ENCODE data around the gene SFMBT1. TPM values are rescaled to one million over a fixed set of nuclear protein-coding genes. Genes with fewer than 3 reads are reported as not detected.

SFMBT1 gene
- polyA plus RNA-seq, 2 donors, result 2.3 to 3.7 TPM

DNA sequence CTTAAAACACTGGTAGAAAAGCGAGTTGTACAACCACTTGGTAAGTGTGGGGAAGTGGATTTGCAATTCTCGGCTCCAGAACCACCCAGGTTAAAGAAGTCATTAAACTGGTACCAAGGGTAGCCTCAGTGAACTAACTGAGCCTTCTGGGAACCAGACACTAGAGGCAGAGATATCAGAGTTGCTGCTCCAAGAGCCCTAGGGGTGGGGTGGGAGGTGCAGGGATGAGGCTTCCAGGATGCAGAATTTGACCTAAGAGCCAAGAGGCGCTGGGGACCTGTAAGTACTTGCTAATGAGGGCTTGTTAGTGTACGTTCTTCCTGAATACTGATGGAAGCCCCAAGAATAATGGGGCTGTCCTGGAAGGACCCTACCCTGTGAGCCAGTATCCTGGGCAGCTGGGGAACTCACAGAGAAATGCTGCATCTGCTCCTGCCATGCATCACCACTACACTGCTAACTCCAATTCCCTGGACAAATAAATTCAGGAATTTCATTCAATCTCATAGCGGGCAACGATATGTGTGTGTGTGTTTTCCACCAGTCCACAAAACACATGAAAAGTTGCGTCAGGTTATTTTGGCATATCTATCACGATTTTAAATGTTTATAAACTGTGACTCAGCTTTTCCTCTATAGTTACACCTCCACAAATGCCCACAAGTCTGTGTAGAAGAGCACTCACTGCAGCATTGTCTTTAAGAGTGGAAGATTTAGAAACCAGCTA lies 172.3 kb downstream of the SFMBT1 start:
- H3K4me1 ChIP-seq (ENCODE audit: control insufficient read depth in 2 of 2, insufficient read depth in 2 of 2, low read length in 1 of 2), result no peaks in the 10 kb centered on the region
- no peaks in the 10 kb centered on the region for H3K9me3 ChIP-seq (ENCODE audit: control insufficient read depth in 2 of 2, insufficient read depth in 1 of 2, low read depth in 1 of 2, low read length in 1 of 2)
- no peaks in the 10 kb centered on the region for H3K36me3 ChIP-seq (ENCODE audit: control insufficient read depth in 2 of 2, insufficient read depth in 2 of 2, low read length in 1 of 2)
- no peaks in the 10 kb centered on the region for H3K27me3 ChIP-seq (ENCODE audit: control insufficient read depth in 1 of 2, insufficient read depth in 2 of 2, low read length in 2 of 2)
- H3K27ac ChIP-seq (ENCODE audit: low read depth in 2 of 2, low read length in 1 of 2), result no peak overlapping the region
- H3K4me3 ChIP-seq (ENCODE audit: low read depth in 1 of 2, low read length in 2 of 2), result no peak overlapping the region
- 72 to 75% methylated on average over 8 of the region's 8 CpGs for WGBS, 2 donors

DNA sequence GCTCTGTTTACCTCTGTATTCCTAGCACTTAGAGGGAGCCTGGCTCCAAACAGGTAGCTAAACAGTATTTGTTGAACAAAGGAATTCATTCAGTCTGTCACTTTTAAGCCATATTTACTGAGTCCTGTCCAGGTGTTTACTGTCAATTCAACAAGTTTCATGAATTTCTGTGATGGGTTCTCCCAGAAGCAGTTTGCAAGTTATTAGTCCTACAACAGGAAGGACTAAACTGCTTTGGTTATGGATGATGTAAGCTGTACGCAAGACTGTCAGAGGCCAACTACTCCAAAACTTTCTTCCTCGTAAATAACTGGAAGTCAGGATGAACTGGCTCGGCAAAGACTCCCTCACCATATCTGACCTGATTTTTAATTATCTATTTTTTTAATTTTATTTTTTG lies 173.6 kb downstream of the SFMBT1 start:
- Histone ChIP-seq H3K4me1 (ENCODE audit: control insufficient read depth in 2 of 2, insufficient read depth in 2 of 2, low read length in 1 of 2) (no peaks in the 10 kb centered on the region), H3K27ac (ENCODE audit: low read depth in 2 of 2, low read length in 1 of 2) (no peak overlapping the region), H3K27me3 (ENCODE audit: control insufficient read depth in 1 of 2, insufficient read depth in 2 of 2, low read length in 2 of 2) (no peaks in the 10 kb centered on the region), H3K4me3 (ENCODE audit: low read depth in 1 of 2, low read length in 2 of 2) (no peak overlapping the region), H3K9me3 (ENCODE audit: control insufficient read depth in 2 of 2, insufficient read depth in 1 of 2, low read depth in 1 of 2, low read length in 1 of 2) (no peaks in the 10 kb centered on the region), H3K36me3 (ENCODE audit: control insufficient read depth in 2 of 2, insufficient read depth in 2 of 2, low read length in 1 of 2) (no peaks in the 10 kb centered on the region)
- 83 to 90% methylated on average over 3 of the region's 3 CpGs for WGBS, 2 donors

DNA sequence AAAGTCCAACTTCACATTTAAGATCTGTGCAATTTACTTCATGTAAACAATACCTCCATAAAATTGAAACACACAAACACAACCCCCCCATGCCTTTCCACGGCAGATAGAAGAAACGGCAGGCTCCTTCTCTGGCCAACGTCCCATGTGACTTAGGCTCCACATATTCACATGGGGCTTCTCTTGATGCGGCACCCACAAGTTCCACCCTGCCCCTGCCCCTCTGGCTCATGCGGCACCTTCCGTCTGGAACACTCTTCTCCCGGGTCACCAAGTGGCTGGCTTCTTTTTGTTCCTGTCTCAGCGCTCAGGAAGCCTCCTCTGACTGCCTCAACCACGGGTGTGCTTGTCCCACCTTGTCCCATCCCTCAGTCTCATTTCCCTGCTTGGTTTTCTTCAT lies 174.1 kb downstream of the SFMBT1 start:
- H3K4me1 ChIP-seq (ENCODE audit: control insufficient read depth in 2 of 2, insufficient read depth in 2 of 2, low read length in 1 of 2), result no peaks in the 10 kb centered on the region
- no peak overlapping the region for H3K4me3 ChIP-seq (ENCODE audit: low read depth in 1 of 2, low read length in 2 of 2)
- no peak overlapping the region for H3K27ac ChIP-seq (ENCODE audit: low read depth in 2 of 2, low read length in 1 of 2)
- no peaks in the 10 kb centered on the region for H3K9me3 ChIP-seq (ENCODE audit: control insufficient read depth in 2 of 2, insufficient read depth in 1 of 2, low read depth in 1 of 2, low read length in 1 of 2)
- no peaks in the 10 kb centered on the region for H3K27me3 ChIP-seq (ENCODE audit: control insufficient read depth in 1 of 2, insufficient read depth in 2 of 2, low read length in 2 of 2)
- H3K36me3 ChIP-seq (ENCODE audit: control insufficient read depth in 2 of 2, insufficient read depth in 2 of 2, low read length in 1 of 2), result no peaks in the 10 kb centered on the region
- 78 to 85% methylated on average over 9 of the region's 9 CpGs for WGBS, 2 donors

DNA sequence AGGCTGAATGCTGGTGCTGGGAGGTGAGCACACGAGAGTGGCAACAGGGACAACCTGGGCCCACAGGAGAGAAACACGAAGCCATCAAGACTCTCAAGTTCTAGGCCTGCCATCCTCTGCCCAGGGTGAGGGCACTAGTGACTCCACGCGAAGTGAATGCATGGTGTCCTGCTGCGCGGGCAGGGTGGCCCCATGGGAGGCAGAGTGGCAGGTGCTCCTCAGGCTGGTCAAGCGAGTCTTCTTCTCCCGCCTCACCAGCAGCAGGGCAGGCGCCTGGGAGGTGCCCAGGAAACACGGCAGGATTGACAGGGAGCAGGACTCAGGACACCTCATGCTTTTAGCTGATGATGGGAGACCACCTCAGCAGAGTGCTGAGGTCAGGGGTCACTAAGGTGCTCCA lies 175.4 kb downstream of the SFMBT1 start:
- WGBS, 2 donors, result 95 to 97% methylated on average over 10 of the region's 10 CpGs

DNA sequence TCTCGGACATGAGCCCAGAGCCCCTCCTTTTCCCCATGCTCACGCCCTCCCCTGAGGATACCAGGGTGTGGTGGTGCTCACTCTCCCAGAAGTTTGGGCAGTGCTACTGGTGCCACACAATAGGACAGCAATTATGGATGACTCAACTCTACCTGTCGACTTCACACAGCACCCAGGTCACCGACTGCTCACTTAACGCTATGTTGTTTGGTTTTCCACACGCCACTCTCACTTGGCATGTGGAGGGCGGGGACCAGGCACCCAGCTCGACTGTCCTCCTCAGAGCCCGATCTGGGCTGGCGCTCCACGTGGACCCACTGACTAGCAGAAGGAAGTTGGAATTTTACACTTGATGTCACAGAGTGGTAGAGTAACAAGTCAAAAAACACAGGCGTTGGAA lies 179.4 kb downstream of the SFMBT1 start:
- H3K27ac ChIP-seq (ENCODE audit: low read depth in 2 of 2, low read length in 1 of 2), result no peak overlapping the region

More for the DNA sequence above, 175.4 kb downstream of the SFMBT1 start:
- Histone ChIP-seq H3K27me3 (ENCODE audit: control insufficient read depth in 1 of 2, insufficient read depth in 2 of 2, low read length in 2 of 2) (no peaks in the 10 kb centered on the region), H3K9me3 (ENCODE audit: control insufficient read depth in 2 of 2, insufficient read depth in 1 of 2, low read depth in 1 of 2, low read length in 1 of 2) (no peaks in the 10 kb centered on the region), H3K27ac (ENCODE audit: low read depth in 2 of 2, low read length in 1 of 2) (no peak overlapping the region), H3K36me3 (ENCODE audit: control insufficient read depth in 2 of 2, insufficient read depth in 2 of 2, low read length in 1 of 2) (no peaks in the 10 kb centered on the region), H3K4me3 (ENCODE audit: low read depth in 1 of 2, low read length in 2 of 2) (no peak overlapping the region), H3K4me1 (ENCODE audit: control insufficient read depth in 2 of 2, insufficient read depth in 2 of 2, low read length in 1 of 2) (no peaks in the 10 kb centered on the region)

DNA sequence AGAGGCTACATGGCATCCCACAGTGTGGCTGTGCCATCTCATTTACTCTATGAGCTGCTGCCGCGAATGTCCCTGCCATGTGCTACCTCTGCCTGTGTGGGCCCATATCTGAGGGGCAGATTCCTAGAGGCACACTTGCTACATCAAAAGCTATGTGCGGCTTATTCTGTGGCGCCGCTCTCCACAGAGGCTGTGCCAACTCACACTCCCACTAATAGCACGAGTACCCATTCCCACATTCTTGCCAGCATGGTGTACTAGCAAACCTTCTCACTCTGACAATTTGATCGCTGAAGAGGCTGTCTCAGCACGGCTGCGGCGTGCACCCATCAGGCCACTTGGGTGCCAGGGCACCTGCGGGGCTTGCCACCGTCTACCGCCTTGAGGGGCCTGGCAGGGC lies 179.9 kb downstream of the SFMBT1 start:
- Histone ChIP-seq H3K4me3 (ENCODE audit: low read depth in 1 of 2, low read length in 2 of 2) (no peak overlapping the region), H3K27me3 (ENCODE audit: control insufficient read depth in 1 of 2, insufficient read depth in 2 of 2, low read length in 2 of 2) (no peaks in the 10 kb centered on the region), H3K36me3 (ENCODE audit: control insufficient read depth in 2 of 2, insufficient read depth in 2 of 2, low read length in 1 of 2) (peaks cover 0 to 1% of the 10 kb centered on the region in 2 donors), H3K9me3 (ENCODE audit: control insufficient read depth in 2 of 2, insufficient read depth in 1 of 2, low read depth in 1 of 2, low read length in 1 of 2) (no peaks in the 10 kb centered on the region), H3K4me1 (ENCODE audit: control insufficient read depth in 2 of 2, insufficient read depth in 2 of 2, low read length in 1 of 2) (no peaks in the 10 kb centered on the region), H3K27ac (ENCODE audit: low read depth in 2 of 2, low read length in 1 of 2) (no peak overlapping the region)
- WGBS, 2 donors, result 81 to 95% methylated on average over 13 of the region's 13 CpGs

More for the DNA sequence above, 179.4 kb downstream of the SFMBT1 start:
- 76 to 85% methylated on average over 12 of the region's 12 CpGs for WGBS, 2 donors
- no peaks in the 10 kb centered on the region for H3K4me1 ChIP-seq (ENCODE audit: control insufficient read depth in 2 of 2, insufficient read depth in 2 of 2, low read length in 1 of 2)
- no peaks in the 10 kb centered on the region for H3K27me3 ChIP-seq (ENCODE audit: control insufficient read depth in 1 of 2, insufficient read depth in 2 of 2, low read length in 2 of 2)
- no peak overlapping the region for H3K4me3 ChIP-seq (ENCODE audit: low read depth in 1 of 2, low read length in 2 of 2)
- no peaks in the 10 kb centered on the region for H3K36me3 ChIP-seq (ENCODE audit: control insufficient read depth in 2 of 2, insufficient read depth in 2 of 2, low read length in 1 of 2)
- H3K9me3 ChIP-seq (ENCODE audit: control insufficient read depth in 2 of 2, insufficient read depth in 1 of 2, low read depth in 1 of 2, low read length in 1 of 2), result no peaks in the 10 kb centered on the region

DNA sequence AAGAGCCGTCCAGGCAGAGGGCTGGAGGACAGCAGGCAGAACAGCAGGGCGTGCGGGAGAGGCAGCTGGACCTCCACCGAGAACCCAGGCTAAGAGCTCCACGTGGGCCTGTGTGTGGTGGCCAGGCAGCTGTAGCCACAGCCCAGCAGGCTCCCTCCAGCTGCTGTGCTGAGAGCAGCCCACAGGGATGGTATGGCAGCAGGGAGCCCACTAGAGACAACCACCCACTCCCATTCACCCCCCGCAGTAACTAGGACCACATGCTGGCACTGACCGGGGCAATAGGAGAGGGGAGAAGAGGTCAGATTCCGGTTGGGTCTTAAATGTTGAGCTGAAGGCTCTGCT lies 185.5 kb downstream of the SFMBT1 start:
- Histone ChIP-seq H3K4me3 (ENCODE audit: low read depth in 1 of 2, low read length in 2 of 2) (no peak overlapping the region), H3K4me1 (ENCODE audit: control insufficient read depth in 2 of 2, insufficient read depth in 2 of 2, low read length in 1 of 2) (no peaks in the 10 kb centered on the region), H3K27ac (ENCODE audit: low read depth in 2 of 2, low read length in 1 of 2) (no peak overlapping the region), H3K27me3 (ENCODE audit: control insufficient read depth in 1 of 2, insufficient read depth in 2 of 2, low read length in 2 of 2) (no peaks in the 10 kb centered on the region), H3K36me3 (ENCODE audit: control insufficient read depth in 2 of 2, insufficient read depth in 2 of 2, low read length in 1 of 2) (peaks cover 0 to 4% of the 10 kb centered on the region in 2 donors), H3K9me3 (ENCODE audit: control insufficient read depth in 2 of 2, insufficient read depth in 1 of 2, low read depth in 1 of 2, low read length in 1 of 2) (no peaks in the 10 kb centered on the region)
- 85 to 87% methylated on average over 8 of the region's 8 CpGs for WGBS, 2 donors

DNA sequence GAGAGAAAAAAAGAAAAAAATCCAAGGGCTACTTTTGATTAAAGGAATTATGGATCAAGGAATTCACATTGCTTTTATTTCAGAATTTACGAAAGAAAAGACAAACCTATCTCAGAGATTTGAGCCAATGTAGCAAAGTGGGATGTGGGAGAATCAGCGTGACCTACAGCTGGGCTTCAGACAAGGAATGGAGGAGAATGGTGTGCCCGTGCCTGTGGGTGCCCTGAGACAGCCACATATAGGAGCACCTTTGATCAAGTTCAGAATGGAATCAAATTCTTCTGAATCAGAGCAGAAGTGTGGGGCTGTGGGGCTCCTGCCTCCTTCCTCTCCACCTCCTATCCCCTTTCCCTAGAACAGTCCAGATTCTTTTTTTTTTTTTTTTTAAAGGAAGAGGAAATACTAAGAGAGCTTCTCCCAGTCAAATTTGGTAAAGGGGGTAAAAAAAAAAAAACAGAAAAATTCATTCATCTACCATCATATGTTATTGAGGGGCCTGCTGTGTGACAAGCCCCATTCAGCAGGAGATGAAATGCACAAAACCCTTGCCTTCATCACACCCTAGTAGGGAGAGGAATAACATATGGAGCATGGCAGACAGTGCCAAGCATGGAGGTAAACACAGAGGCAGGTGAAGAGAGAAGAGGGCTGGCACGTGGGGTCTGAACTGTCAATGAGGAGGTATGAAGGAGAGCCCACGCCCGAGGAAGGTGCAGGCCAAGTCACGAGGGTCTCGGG lies 186.0 kb downstream of the SFMBT1 start:
- H3K27ac ChIP-seq (ENCODE audit: low read depth in 2 of 2, low read length in 1 of 2), result no peak overlapping the region
- 88 to 91% methylated on average over 8 of the region's 8 CpGs for WGBS, 2 donors
- no peaks in the 10 kb centered on the region for H3K27me3 ChIP-seq (ENCODE audit: control insufficient read depth in 1 of 2, insufficient read depth in 2 of 2, low read length in 2 of 2)
- H3K36me3 ChIP-seq (ENCODE audit: control insufficient read depth in 2 of 2, insufficient read depth in 2 of 2, low read length in 1 of 2), result peaks cover 0 to 4% of the 10 kb centered on the region in 2 donors
- no peak overlapping the region for H3K4me3 ChIP-seq (ENCODE audit: low read depth in 1 of 2, low read length in 2 of 2)
- H3K4me1 ChIP-seq (ENCODE audit: control insufficient read depth in 2 of 2, insufficient read depth in 2 of 2, low read length in 1 of 2), result no peaks in the 10 kb centered on the region
- no peaks in the 10 kb centered on the region for H3K9me3 ChIP-seq (ENCODE audit: control insufficient read depth in 2 of 2, insufficient read depth in 1 of 2, low read depth in 1 of 2, low read length in 1 of 2)

DNA sequence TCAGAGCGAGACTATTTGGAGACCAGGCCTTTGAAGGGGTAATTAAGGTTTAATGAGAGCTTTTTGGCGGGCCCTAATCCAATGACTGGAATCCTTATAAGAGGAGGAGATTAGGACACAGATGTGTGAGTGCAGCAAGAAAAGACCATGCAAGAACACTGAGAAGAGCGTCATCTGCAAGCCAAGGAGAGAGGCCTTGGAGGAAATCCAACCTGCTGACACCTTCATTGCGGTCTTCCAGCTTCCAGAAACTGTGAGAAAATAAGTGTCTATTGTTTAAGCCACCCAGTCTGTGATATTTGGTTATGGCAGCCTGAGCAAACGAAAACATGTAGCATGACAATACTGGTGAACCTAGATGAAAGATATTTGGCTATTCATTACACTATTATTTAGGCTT lies 188.0 kb downstream of the SFMBT1 start:
- H3K36me3 ChIP-seq (ENCODE audit: control insufficient read depth in 2 of 2, insufficient read depth in 2 of 2, low read length in 1 of 2), result peaks cover 3 to 4% of the 10 kb centered on the region in 2 donors
- no peaks in the 10 kb centered on the region for H3K27me3 ChIP-seq (ENCODE audit: control insufficient read depth in 1 of 2, insufficient read depth in 2 of 2, low read length in 2 of 2)
- 91 to 94% methylated on average over 5 of the region's 5 CpGs for WGBS, 2 donors
- H3K4me3 ChIP-seq (ENCODE audit: low read depth in 1 of 2, low read length in 2 of 2), result no peak overlapping the region
- no peaks in the 10 kb centered on the region for H3K9me3 ChIP-seq (ENCODE audit: control insufficient read depth in 2 of 2, insufficient read depth in 1 of 2, low read depth in 1 of 2, low read length in 1 of 2)
- H3K4me1 ChIP-seq (ENCODE audit: control insufficient read depth in 2 of 2, insufficient read depth in 2 of 2, low read length in 1 of 2), result no peaks in the 10 kb centered on the region
- no peak overlapping the region for H3K27ac ChIP-seq (ENCODE audit: low read depth in 2 of 2, low read length in 1 of 2)

DNA sequence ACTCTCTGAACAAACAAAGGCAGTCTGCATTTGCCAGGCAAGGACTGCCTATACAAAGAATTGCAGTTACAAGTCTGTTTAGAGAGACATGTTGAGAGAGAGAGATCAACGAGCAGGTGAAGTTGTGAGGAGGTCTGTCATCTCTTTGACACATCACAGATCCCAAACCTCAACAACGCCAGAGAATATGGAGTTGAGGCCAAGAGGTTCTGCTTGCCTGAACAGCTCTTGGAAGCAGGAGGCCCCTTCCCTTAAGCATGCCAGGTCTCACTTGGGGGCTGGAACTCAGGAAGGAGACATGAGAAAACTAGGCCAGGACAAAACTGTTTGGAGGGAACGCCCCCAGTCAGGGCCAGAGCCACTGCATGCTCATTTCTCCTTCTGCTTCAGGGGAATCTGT lies 188.7 kb downstream of the SFMBT1 start:
- peaks cover 3 to 6% of the 10 kb centered on the region in 2 donors for H3K36me3 ChIP-seq (ENCODE audit: control insufficient read depth in 2 of 2, insufficient read depth in 2 of 2, low read length in 1 of 2)
- no peaks in the 10 kb centered on the region for H3K4me1 ChIP-seq (ENCODE audit: control insufficient read depth in 2 of 2, insufficient read depth in 2 of 2, low read length in 1 of 2)
- H3K27ac ChIP-seq (ENCODE audit: low read depth in 2 of 2, low read length in 1 of 2), result no peak overlapping the region
- H3K27me3 ChIP-seq (ENCODE audit: control insufficient read depth in 1 of 2, insufficient read depth in 2 of 2, low read length in 2 of 2), result no peaks in the 10 kb centered on the region
- no peaks in the 10 kb centered on the region for H3K9me3 ChIP-seq (ENCODE audit: control insufficient read depth in 2 of 2, insufficient read depth in 1 of 2, low read depth in 1 of 2, low read length in 1 of 2)
- WGBS, 2 donors, result 81 to 89% methylated on average over 3 of the region's 3 CpGs
- H3K4me3 ChIP-seq (ENCODE audit: low read depth in 1 of 2, low read length in 2 of 2), result no peak overlapping the region

Data from esophagus (tissue), 2 donors.